Neural progenitor cell (in vitro differentiated cells): Measurements from ENCODE around the gene PTPRN2. TPM values are rescaled to one million over a fixed set of nuclear protein-coding genes. Genes with fewer than 3 reads are reported as not detected.

Source experiments
- DNase-seq: peaks from one replicate; pipeline ENCODE4 v3.0.0-alpha.2; 2016; ENCODE audit warnings: low spot score
- H2AFZ ChIP-seq: fragments of 200-600 bp; sonication (generic); replicated peaks from 2 replicates; pipeline ENCODE4 v1.6.1; 2016; ENCODE audit warnings: antibody characterized with exemption
- H3F3A ChIP-seq: fragments of 200-600 bp; sonication (generic); 2 replicates; pipeline ENCODE4 v1.6.1; 2016; ENCODE audit warnings: antibody characterized with exemption, low read depth
- H3K27ac ChIP-seq: fragments of 200-600 bp; sonication (generic); 2 replicates; pipeline ENCODE4 v1.5.1; 2016; ENCODE audit warnings: mild to moderate bottlenecking
- H3K27me3 ChIP-seq: fragments of 200-600 bp; sonication (generic); 2 replicates; pipeline ENCODE4 v1.6.1; 2016; ENCODE audit warnings: mild to moderate bottlenecking, moderate library complexity
- H3K36me3 ChIP-seq: fragments of 200-600 bp; sonication (generic); 2 replicates; pipeline ENCODE4 v1.5.1; 2016
- H3K4me1 ChIP-seq: fragments of 200-600 bp; sonication (generic); 2 replicates; pipeline ENCODE4 v1.6.1; 2016; ENCODE audit warnings: mixed run types
- H3K4me2 ChIP-seq: fragments of 200-600 bp; sonication (generic); 2 replicates; pipeline ENCODE4 v1.6.1; 2016
- H3K4me3 ChIP-seq: fragments of 200-600 bp; sonication (generic); 2 replicates; pipeline ENCODE4 v1.5.1; 2016
- H3K79me2 ChIP-seq: fragments of 200-600 bp; sonication (generic); 2 replicates; pipeline ENCODE4 v1.6.1; 2016; ENCODE audit warnings: low read depth
- H3K9ac ChIP-seq: fragments of 200-600 bp; sonication (generic); 2 replicates; pipeline ENCODE4 v1.6.1; 2016
- H3K9me3 ChIP-seq: fragments of 200-600 bp; sonication (generic); 2 replicates; pipeline ENCODE4 v1.5.1; 2016; ENCODE audit warnings: low read depth
- H4K20me1 ChIP-seq: fragments of 200-600 bp; sonication (generic); 2 replicates; pipeline ENCODE4 v1.6.1; 2016; ENCODE audit warnings: low read depth
- H3K27ac Mint-ChIP-seq: 3 replicates; pipeline ENCODE4 v1.8.0; 2021; ENCODE audit warnings: mixed read lengths
- H3K27me3 Mint-ChIP-seq: 2 replicates; pipeline ENCODE4 v1.8.0; 2022; ENCODE audit warnings: low read depth, mild to moderate bottlenecking, inconsistent platforms, moderate library complexity, mixed read lengths; ENCODE audit not compliant: insufficient read depth
- H3K36me3 Mint-ChIP-seq: 3 replicates; pipeline ENCODE4 v1.8.0; 2021; ENCODE audit warnings: mixed read lengths
- H3K4me1 Mint-ChIP-seq: 3 replicates; pipeline ENCODE4 v1.8.0; 2021; ENCODE audit warnings: mixed read lengths
- H3K4me3 Mint-ChIP-seq: 3 replicates; pipeline ENCODE4 v1.8.0; 2021; ENCODE audit warnings: mild to moderate bottlenecking, moderate library complexity, mixed read lengths
- H3K9me3 Mint-ChIP-seq: 3 replicates; pipeline ENCODE4 v1.8.0; 2020; ENCODE audit warnings: mixed read lengths
- EZH2 ChIP-seq: fragments of 200-600 bp; sonication (generic); IDR thresholded peaks from 2 replicates; pipeline ENCODE4 v1.6.1; 2017; ENCODE audit warnings: antibody characterized with exemption, mild to moderate bottlenecking, moderate library complexity
- EZH2phosphoT487 ChIP-seq: fragments of 200-600 bp; sonication (generic); IDR thresholded peaks from 2 replicates; pipeline ENCODE4 v1.6.1; 2017; ENCODE audit warnings: antibody characterized with exemption
- total RNA-seq: library from RNA; depleted of rRNA; stranded (reverse); fragments of >200 nt; gene quantifications from 2 replicates; pipeline ENCODE4 v1.2.3, GENCODE V29; 2015; ENCODE audit warnings: low replicate concordance
- TF ChIP-seq, protein P1 (sequence below): fragments of 200-600 bp; sonication (generic); IDR thresholded peaks from 2 replicates; pipeline ENCODE4 v1.5.1; 2017; ENCODE audit warnings: antibody characterized with exemption, mild to moderate bottlenecking

The PTPRN2 gene
- total RNA-seq, 1 donor from 2014 or later = 3.0 TPM

DNA sequence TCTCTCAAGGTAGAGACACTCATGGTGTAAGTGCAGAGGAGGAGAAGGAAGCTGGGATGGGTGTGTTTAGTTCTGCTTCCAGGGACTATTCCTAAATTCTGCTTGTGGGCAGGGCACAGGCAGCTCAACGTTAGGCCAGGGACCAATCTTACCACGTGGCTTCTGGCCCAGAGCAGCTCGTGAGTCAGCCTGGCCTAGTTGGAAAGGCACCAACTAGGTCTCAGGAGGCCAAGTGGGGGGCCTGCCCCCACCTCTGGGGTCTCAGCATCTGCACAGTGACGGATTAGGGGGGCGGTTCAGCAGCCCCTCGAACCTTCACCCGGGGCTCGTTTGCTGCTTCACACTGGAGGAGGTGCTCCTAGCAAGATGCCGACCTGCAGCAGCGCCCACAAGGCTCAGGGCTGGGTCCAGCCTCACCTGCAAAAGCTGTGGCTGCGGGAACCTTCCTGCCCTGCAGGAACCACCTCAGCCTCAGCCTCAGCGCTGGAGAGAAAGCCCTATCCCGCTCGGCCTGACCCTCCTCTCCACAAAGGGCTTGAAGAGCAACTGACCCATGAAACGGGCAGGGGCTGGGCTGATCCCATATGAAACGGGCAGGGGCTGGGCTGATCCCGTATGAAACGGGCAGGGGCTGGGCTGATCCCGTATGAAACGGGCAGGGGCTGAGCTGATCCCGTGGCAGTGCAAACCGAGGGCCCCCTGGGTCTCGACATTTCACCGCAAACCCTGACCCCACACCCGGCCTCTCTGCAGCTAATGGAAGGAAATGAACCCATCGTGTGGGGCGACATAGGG lies 803.4 kb downstream of the PTPRN2 start:
- H3K4me1 Mint-ChIP-seq = peaks cover 26% of the 10 kb centered on the region
- no peaks in the 10 kb centered on the region for H3K36me3 ChIP-seq
- H3K27me3 Mint-ChIP-seq = no peaks in the 10 kb centered on the region
- peak overlapping the region; percentile 94 for H3K27ac Mint-ChIP-seq
- no peaks in the 10 kb centered on the region for H3F3A ChIP-seq
- H3K4me2 ChIP-seq = no peak overlapping the region
- peak; percentile 62 for DNase-seq
- no peak overlapping the region for H3K4me3 ChIP-seq
- no peak for TF ChIP-seq EZH2phosphoT487
- TF ChIP-seq, protein P1, sequence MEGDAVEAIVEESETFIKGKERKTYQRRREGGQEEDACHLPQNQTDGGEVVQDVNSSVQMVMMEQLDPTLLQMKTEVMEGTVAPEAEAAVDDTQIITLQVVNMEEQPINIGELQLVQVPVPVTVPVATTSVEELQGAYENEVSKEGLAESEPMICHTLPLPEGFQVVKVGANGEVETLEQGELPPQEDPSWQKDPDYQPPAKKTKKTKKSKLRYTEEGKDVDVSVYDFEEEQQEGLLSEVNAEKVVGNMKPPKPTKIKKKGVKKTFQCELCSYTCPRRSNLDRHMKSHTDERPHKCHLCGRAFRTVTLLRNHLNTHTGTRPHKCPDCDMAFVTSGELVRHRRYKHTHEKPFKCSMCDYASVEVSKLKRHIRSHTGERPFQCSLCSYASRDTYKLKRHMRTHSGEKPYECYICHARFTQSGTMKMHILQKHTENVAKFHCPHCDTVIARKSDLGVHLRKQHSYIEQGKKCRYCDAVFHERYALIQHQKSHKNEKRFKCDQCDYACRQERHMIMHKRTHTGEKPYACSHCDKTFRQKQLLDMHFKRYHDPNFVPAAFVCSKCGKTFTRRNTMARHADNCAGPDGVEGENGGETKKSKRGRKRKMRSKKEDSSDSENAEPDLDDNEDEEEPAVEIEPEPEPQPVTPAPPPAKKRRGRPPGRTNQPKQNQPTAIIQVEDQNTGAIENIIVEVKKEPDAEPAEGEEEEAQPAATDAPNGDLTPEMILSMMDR = no peak
- no peak for TF ChIP-seq EZH2
- no peaks in the 10 kb centered on the region for H3K9me3 Mint-ChIP-seq
- no peaks in the 10 kb centered on the region for H4K20me1 ChIP-seq
- H3K79me2 ChIP-seq = no peaks in the 10 kb centered on the region
- H3K4me3 Mint-ChIP-seq = no peak overlapping the region
- H3K36me3 Mint-ChIP-seq = no peaks in the 10 kb centered on the region
- no peak overlapping the region for H2AFZ ChIP-seq
- H3K27me3 ChIP-seq = no peaks in the 10 kb centered on the region
- no peak overlapping the region for H3K27ac ChIP-seq
- no peaks in the 10 kb centered on the region for H3K9me3 ChIP-seq
- H3K9ac ChIP-seq = no peak overlapping the region
- peaks cover 12% of the 10 kb centered on the region for H3K4me1 ChIP-seq

DNA sequence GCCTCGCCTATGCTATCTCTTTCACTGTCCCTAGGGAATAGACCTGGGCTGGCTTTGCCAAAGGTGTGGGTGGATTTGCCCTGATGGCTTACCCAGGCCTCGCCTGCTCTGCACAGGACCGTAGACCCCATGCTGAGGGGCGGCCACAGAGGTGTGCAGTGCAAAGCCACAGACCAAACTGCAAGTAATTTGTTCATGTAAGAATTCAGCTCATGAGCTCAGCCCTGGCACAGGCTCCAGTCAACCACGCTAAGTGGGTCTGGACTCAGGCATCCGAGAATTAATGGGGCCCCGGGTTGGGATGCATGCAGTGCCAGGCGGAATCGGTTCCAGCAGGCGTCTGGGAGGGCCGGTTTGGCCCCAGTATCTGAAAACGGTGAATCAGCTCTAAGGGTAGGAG lies 805.6 kb downstream of the PTPRN2 start:
- Histone ChIP-seq H3K79me2 (no peaks in the 10 kb centered on the region), H4K20me1 (no peaks in the 10 kb centered on the region), H3K4me1 (peaks cover 12% of the 10 kb centered on the region), H3K4me2 (no peak overlapping the region), H2AFZ (no peak overlapping the region), H3K36me3 (no peaks in the 10 kb centered on the region), H3K27me3 (peaks cover 10% of the 10 kb centered on the region), H3K9ac (no peak overlapping the region), H3F3A (no peaks in the 10 kb centered on the region), H3K27ac (no peak overlapping the region), H3K4me3 (no peak overlapping the region), H3K9me3 (no peaks in the 10 kb centered on the region)
- no peak for DNase-seq
- peaks cover 27% of the 10 kb centered on the region for H3K4me1 Mint-ChIP-seq
- H3K36me3 Mint-ChIP-seq = no peaks in the 10 kb centered on the region
- H3K4me3 Mint-ChIP-seq = no peak overlapping the region
- peaks cover 8% of the 10 kb centered on the region for H3K27me3 Mint-ChIP-seq
- no peaks in the 10 kb centered on the region for H3K9me3 Mint-ChIP-seq
- H3K27ac Mint-ChIP-seq = no peak overlapping the region
- TF ChIP-seq, protein P1 = no peak
- no peak for TF ChIP-seq EZH2phosphoT487
- no peak for TF ChIP-seq EZH2

DNA sequence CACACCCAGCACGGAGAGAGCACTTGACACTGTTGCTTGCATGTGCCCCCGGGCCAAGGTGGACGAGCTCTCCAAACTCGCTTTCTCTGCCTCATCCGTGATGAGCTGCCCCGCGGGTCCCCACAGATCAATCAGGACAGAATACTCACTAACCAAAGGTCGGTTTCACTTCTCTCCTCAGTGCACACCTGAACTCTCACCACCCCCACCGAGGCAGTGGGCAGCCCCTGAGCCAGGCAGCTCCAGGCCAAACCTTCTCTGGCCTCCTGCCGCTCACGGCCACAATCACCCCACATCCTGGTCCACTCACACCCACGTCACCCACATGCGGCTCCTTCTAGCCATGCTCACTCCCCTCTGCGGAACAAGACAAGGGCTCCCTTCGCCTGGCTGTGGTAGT lies 806.9 kb downstream of the PTPRN2 start:
- TF ChIP-seq EZH2phosphoT487 (no peak), EZH2 (no peak)
- TF ChIP-seq, protein P1 = no peak
- peaks cover 12% of the 10 kb centered on the region for H3K4me1 ChIP-seq
- H4K20me1 ChIP-seq = no peaks in the 10 kb centered on the region
- peaks cover 26% of the 10 kb centered on the region for H3K4me1 Mint-ChIP-seq
- no peak overlapping the region for H3K4me2 ChIP-seq
- DNase-seq = no peak
- H3K79me2 ChIP-seq = no peaks in the 10 kb centered on the region
- H3K27me3 ChIP-seq = peaks cover 23% of the 10 kb centered on the region
- no peak overlapping the region for H3K27ac ChIP-seq
- H2AFZ ChIP-seq = no peak overlapping the region
- H3K9me3 ChIP-seq = no peaks in the 10 kb centered on the region
- no peak overlapping the region for H3K4me3 Mint-ChIP-seq
- H3K36me3 ChIP-seq = no peaks in the 10 kb centered on the region
- peaks cover 10% of the 10 kb centered on the region for H3K27me3 Mint-ChIP-seq
- H3F3A ChIP-seq = no peaks in the 10 kb centered on the region
- H3K9me3 Mint-ChIP-seq = no peaks in the 10 kb centered on the region
- no peak overlapping the region for H3K9ac ChIP-seq
- H3K36me3 Mint-ChIP-seq = no peaks in the 10 kb centered on the region
- H3K4me3 ChIP-seq = no peak overlapping the region
- H3K27ac Mint-ChIP-seq = no peak overlapping the region
